ENCODE data around the gene MATK.

The MATK gene

GRCh38 chr19:3785451-3785937 is 687 bp downstream of the MATK start:
- DNase-seq: no peak

GRCh38 chr19:3784607-3785450 is 1.4 kb downstream of the MATK start:
- no peak for DNase-seq

- no peak for DNase-seq
Observed at GRCh38 chr19:3783660-3784584, 2.3 kb downstream of the MATK start.

- DNase-seq: no peak
Observed at GRCh38 chr19:3782903-3783302, 3.3 kb downstream of the MATK start.

- no peak for DNase-seq
Observed at GRCh38 chr19:3782330-3782729, 3.9 kb downstream of the MATK start.

- no peak for DNase-seq
Observed at GRCh38 chr19:3781603-3782002, 4.6 kb downstream of the MATK start.

- DNase-seq: no peak
Observed at GRCh38 chr19:3780786-3781304, 5.3 kb downstream of the MATK start.

GRCh38 chr19:3778899-3779723 is 7.1 kb downstream of the MATK start:
- no peak for DNase-seq

- no peak for DNase-seq
Observed at GRCh38 chr19:3778104-3778867, 7.9 kb downstream of the MATK start.

GRCh38 chr19:3776479-3777040 is 9.6 kb downstream of the MATK start:
- DNase-seq: no peak

- DNase-seq: no peak
Observed at GRCh38 chr19:3775831-3776230, 10.3 kb downstream of the MATK start.

- DNase-seq: no peak
Observed at GRCh38 chr19:3775374-3775711, 10.8 kb downstream of the MATK start.

GRCh38 chr19:3774621-3775373 is 11.4 kb downstream of the MATK start:
- no peak for DNase-seq

- DNase-seq: no peak
Observed at GRCh38 chr19:3773814-3774515, 12.2 kb downstream of the MATK start.

GRCh38 chr19:3771906-3772455 is 14.2 kb downstream of the MATK start, which contains the start of gene RAX2:
RAX2 (minus strand) TSS chr19:3772228; CDS start chr19:3771742, 486 bp downstream.
- no peak for DNase-seq

GRCh38 chr19:3771000-3771905 is 14.9 kb downstream of the MATK start:
- DNase-seq: no peak

GRCh38 chr19:3770136-3770999 is 15.8 kb downstream of the MATK start:
- no peak for DNase-seq

GRCh38 chr19:3769494-3769893 is 16.7 kb downstream of the MATK start:
- no peak for DNase-seq

All from DMS153 (cell line).